HG03342 (cell line): Measurements from ENCODE around the gene PCDHGA6.
"Not testable (repeated sequence)": the region's sequence is repeated elsewhere in the genome, so short reads cannot be mapped to it uniquely, and the experiment has no call there.

Experiments
- ATAC-seq: cut with Tn5 transposase; IDR thresholded peaks from one replicate; pipeline ENCODE4 v1.9.1; 2021; ENCODE audit warnings: mild to moderate bottlenecking, moderate library complexity; ENCODE audit not compliant: unreplicated experiment

The PCDHGA6 gene

DNA sequence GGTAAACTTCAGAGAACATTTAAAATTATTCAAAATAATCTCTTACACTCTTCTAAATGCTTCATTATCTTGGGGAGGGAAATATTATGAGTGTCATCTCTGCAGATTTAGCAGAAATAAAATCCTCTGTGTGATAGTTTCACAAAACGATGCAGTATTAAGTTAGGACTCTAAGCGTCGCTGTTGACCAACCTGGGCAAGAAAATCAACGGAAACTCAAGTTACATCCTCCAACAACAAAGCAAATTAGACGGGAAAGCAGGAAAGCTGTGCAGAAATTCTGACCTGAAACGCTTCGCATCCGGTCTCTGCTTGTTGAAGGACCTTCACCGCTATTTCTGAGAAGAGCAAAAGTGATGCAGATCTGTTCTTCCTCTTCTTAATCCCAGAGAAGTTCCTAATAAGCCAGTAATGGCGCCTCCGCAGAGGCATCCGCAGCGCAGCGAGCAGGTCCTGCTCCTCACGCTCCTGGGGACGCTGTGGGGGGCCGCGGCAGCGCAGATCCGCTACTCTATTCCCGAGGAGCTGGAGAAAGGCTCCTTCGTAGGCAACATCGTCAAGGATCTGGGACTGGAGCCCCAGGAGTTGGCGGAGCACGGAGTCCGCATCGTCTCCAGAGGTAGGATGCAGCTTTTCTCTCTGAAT, at the start of gene PCDHGA6:
Gene PCDHGA6, plus strand, starts transcription at position 219 of the 645 bp plus-strand sequence. Its CDS starts 193 bp downstream, at position 412.
- no peak for ATAC-seq

DNA sequence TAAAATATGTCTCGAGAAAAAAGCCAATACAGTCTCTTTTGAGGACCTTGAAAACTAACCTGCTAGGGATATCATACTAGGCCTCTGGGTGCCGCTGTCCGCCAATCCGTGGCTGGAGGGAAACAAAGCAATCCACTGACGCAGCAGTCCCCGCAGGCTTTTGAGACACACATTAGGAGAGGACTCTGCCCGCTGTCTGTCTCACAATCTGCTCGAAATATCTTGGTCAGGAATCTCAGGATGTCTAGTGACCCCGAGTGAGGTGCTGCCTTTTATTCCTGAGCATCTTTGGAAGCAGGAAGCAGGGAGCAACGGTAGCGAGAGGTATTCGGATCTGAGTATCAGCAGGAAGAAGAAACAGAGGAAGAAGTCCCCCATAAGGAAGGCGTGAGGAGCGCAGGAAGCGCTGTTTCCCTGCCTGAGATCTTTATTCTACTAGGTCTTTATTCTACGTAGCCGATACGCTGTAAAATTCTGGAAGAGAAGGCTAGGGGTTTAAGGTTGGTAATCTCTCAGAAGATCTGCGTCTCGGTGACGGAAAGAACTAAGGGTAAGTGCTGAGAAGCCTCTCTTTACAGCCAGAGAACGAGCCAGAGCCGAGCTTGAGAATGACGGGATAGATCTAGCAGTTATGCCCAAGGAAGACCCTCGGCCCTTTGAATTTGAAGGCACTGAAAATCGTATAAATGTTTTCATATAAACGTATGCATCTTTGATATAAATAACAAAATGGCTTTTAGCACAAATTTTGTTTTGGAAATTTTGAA, 47.4 kb upstream of the PCDHGA6 start:
- peak; percentile 83 for ATAC-seq

DNA sequence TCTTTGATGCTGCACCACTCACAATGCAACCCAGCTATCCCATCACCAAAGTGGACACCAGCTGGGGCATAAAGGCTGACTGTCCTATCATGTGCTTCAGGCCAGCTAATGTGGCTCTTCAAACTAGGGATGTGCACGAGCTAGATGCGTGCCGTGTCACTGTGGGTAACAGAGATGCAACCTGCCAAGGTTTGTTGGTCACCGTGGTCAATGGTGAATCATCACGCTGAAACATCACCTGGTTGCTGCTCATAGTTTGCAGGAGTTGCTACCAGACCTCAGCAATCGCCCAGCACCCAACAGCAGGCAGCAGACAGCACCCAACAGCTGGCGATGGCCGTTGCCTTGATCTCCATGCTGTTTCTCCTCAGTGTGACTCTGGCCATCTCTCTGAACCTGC, 45.5 kb upstream of the PCDHGA6 start:
- no peak for ATAC-seq

DNA sequence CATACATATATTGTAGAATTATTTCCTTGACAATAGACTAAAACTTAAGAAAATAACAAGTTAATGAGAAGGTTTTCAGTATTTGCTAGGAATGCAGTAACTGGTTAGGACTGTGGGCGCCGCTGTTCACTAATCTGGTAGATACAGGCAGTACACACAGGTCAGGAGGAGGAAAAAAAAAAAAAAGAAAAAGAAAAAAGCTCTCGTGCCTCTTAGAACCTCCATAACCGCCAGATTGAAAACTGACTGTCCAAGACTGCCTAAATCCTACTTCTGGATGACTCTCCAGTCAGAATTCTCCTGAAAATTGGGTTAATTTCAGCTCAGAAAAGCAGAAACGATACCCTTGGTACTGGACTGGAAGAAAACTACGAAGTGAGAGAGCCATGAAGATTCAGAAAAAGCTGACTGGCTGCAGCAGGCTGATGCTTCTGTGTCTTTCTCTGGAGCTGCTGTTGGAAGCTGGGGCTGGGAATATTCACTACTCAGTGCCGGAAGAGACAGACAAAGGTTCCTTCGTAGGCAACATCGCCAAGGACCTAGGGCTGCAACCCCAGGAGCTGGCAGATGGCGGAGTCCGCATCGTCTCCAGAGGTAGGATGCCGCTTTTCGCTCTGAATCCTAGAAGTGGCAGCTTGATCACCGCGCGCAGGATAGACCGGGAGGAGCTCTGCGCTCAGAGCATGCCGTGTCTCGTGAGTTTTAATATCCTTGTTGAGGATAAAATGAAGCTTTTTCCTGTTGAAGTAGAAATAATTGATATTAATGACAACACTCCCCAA, 43.2 kb upstream of the PCDHGA6 start, which contains the start of gene PCDHGA1:
Gene PCDHGA1, plus strand, starts transcription at position 216 of the 782 bp plus-strand sequence.
- ATAC-seq: no peak

DNA sequence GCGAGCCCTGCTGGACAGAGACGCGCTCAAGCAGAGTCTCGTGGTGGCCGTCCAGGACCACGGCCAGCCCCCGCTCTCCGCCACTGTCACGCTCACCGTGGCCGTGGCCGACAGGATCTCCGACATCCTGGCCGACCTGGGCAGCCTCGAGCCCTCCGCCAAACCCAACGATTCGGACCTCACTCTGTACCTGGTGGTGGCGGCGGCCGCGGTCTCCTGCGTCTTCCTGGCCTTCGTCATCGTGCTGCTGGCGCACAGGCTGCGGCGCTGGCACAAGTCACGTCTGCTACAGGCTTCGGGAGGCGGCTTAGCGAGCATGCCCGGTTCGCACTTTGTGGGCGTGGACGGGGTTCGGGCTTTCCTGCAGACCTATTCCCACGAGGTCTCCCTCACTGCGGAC, 41.1 kb upstream of the PCDHGA6 start:
- not testable (repeated sequence) for ATAC-seq

DNA sequence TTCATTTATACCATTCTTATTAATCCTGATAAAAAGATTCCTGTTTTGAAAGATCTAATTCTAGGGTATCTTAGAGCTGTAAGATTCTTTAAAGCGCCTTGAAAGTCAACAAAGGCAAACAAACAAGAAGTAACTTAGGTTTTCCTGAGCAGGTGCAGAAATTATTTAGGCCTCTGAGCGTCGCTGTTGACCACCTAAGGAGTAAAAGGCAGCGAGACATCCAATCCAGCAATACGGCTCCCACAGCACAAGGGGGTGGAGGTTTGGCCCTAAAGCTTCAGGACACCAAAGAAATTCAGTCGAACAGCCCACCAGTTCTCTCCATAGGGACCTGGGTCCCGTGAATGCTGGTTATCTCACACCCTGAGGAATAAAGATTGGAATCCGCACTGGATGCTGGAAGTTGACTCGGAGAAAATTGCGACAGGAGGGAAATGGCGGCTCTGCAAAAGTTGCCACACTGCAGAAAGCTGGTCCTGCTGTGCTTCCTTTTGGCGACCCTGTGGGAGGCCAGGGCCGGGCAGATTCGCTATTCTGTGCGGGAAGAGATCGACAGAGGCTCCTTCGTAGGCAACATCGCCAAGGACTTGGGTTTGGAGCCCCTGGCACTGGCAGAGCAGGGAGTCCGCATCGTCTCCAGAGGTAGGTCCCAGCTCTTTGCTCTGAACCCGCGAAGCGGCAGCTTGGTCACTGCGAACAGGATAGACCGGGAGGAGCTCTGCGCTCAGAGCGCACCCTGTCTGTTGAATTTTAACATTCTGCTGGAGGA, 35.0 kb upstream of the PCDHGA6 start, which contains the start of gene PCDHGA2:
Gene PCDHGA2, plus strand, starts transcription at position 223 of the 769 bp plus-strand sequence.
- no peak for ATAC-seq

DNA sequence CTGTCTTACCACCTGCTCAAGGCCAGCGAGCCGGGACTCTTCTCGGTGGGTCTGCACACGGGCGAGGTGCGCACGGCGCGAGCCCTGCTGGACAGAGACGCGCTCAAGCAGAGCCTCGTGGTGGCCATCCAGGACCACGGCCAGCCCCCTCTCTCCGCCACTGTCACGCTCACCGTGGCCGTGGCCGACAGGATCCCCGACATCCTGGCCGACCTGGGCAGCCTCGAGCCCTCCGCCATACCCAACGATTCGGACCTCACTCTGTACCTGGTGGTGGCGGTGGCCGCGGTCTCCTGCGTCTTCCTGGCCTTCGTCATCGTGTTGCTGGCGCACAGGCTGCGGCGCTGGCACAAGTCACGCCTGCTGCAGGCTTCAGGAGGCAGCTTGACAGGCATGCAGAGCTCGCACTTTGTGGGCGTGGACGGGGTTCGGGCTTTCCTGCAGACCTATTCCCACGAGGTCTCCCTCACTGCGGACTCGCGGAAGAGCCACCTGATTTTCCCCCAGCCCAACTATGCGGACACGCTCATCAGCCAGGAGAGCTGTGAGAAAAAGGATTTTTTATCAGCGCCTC, 32.8 kb upstream of the PCDHGA6 start:
- not testable (repeated sequence) for ATAC-seq

DNA sequence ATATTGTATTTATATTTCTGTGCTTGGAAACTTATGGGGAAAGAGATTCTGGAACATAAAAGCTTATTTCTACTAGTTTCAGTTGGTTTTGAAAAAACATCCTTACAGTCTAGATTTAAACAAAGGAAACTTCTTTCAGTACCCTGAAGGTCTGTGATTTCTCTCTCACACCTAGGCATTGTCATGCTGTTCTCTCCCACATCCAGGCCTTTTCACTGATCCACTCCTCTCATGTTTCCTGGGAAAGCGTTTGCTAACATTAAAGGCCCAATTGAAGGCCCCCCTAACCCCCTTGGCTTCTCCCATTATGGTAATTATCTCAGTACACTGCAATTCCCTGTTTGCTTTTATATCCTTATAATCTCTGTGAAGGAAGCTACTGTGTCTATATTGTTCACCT, 30.9 kb upstream of the PCDHGA6 start:
- no peak for ATAC-seq

DNA sequence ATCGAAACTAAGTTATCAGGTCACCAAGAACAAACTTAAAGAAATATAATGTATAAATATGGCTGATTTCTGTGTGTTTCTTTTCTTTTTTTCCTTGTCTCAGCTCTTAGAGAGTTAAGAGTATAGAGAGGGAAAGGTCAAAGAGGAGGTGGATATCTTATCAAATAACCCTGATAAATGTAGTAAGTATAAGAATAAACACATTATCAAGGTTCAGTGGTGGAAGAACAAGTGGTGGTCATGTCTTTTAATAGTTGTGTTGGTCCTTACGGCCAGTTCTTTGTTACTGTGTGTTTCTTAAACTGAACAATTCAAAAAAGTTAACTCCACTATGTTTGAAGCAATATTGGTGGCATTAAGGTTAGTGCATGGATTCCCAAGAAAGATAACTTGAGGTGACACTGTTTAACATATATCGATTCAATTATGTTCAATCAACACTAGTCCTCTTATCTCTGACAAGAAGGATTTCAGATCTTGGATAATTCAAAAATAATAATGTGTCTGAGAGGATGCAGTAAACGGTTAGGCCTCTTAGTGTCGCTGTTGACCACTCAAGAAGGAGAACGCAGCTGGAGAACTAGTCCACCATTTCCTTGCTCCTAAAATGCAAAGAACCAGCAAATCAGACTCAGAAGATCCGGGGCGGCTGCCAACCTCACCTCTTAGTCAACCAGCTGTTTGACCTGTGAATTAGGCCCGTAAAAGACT, 30.3 kb upstream of the PCDHGA6 start, which contains the start of gene PCDHGA3:
Gene PCDHGA3, plus strand, starts transcription at position 588 of the 711 bp plus-strand sequence. CDS start 205 bp downstream, outside the sequence.
- ATAC-seq: no peak

DNA sequence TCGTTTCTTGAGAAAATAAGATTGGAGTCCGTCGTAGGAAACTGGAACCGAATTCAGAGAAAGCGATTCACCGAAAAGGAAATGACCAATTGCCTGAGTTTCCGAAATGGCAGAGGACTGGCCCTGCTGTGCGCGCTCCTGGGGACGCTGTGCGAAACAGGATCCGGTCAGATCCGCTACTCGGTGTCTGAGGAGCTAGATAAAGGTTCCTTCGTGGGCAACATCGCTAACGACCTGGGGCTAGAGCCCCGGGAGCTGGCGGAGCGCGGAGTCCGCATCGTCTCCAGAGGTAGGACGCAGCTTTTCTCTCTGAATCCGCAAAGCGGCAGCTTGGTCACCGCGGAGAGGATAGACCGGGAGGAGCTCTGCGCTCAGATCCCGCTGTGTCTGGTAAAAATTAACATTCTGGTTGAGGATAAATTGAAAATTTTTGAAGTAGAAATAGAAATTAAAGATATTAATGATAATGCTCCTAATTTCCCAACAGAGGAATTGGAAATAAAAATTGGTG, 29.7 kb upstream of the PCDHGA6 start:
- no peak for ATAC-seq

DNA sequence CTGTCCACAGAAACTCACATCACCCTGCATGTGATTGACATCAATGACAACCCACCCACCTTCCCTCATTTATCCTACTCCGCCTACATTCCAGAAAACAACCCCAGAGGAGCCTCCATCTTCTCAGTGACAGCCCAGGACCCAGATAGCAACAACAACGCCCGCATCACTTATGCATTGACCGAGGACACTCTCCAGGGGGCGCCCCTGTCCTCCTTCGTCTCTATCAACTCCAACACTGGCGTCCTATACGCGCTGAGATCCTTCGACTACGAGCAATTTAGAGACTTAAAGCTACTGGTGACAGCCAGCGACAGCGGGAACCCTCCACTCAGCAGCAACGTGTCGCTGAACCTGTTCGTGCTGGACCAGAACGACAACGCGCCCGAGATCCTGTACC, 28.4 kb upstream of the PCDHGA6 start:
- ATAC-seq: no peak

DNA sequence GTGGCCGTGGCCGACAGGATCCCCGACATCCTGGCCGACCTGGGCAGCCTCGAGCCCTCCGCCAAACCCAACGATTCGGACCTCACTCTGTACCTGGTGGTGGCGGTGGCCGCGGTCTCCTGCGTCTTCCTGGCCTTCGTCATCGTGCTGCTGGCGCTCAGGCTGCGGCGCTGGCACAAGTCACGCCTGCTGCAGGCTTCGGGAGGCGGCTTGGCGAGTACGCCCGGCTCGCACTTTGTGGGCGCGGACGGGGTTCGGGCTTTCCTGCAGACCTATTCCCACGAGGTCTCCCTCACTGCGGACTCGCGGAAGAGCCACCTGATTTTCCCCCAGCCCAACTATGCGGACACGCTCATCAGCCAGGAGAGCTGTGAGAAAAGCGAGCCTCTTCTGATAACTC, 27.7 kb upstream of the PCDHGA6 start:
- ATAC-seq: not testable (repeated sequence)

DNA sequence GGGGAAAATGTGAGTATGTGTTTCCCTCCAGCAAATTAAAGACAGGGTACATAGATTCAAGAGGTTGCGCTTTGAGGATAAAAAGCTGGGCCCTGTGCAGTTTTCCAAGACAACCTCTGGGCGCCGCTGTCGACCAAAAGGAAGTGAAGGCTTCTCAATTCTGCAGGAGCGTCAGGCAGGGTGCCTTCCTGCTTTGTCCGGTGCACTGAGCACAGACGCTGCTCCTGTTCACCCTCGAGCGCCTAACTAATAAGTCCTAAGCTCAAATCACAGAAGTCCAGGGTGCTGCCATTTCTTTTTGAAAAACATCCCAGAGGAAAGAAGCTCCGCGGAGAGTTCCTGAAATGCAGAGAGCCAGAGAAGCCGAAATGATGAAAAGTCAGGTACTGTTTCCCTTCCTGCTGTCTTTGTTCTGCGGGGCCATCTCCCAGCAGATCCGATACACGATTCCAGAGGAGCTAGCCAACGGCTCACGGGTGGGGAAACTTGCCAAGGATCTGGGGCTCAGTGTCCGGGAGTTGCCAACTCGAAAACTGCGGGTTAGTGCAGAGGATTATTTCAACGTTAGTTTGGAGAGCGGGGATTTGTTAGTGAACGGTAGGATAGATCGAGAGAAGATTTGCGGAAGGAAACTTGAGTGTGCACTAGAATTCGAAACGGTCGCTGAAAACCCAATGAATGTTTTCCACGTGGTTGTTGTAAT, 23.6 kb upstream of the PCDHGA6 start, which contains the start of gene PCDHGB1:
Gene PCDHGB1, plus strand, starts transcription at position 183 of the 703 bp plus-strand sequence. Its CDS starts 162 bp downstream, at position 345.
- ATAC-seq: no peak

DNA sequence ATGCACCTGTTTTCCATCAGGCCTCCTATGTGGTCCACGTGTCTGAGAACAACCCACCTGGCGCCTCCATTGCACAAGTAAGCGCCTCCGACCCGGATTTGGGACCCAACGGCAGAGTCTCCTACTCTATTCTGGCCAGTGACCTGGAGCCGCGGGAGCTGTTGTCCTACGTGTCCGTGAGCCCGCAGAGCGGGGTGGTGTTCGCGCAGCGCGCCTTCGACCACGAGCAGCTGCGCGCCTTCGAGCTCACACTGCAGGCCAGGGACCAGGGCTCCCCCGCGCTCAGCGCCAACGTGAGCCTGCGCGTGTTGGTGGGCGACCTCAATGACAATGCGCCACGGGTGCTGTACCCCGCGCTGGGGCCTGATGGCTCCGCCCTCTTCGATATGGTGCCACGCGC, 22.1 kb upstream of the PCDHGA6 start:
- ATAC-seq: no peak

DNA sequence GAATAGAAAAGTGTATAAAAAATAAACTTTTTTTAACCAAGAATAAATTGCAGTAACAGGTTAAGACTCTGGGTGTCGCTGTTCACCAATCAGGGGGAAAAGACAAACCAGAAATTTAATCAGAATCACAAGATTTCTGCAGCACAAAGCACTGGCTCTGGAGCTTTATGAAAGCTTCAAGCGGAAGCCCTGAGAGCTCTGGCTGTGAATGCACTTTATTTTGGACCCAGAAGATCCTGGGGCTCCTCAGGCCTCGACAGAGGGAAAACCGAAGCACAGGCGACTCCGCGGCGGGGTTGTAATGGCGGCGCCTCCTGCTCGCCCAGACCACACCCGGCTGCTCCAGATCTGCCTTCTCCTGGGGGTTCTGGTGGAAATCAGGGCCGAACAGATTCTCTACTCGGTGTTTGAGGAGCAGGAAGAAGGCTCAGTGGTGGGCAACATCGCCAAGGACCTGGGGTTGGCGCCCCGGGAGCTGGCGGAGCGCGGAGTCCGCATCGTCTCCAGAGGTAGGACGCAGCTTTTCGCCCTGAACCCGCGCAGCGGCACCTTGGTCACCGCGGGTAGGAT, 18.7 kb upstream of the PCDHGA6 start, which contains the start of gene PCDHGA4:
Gene PCDHGA4, plus strand, starts transcription at position 122 of the 570 bp plus-strand sequence. Its CDS starts 87 bp downstream, at position 209.
- no peak for ATAC-seq

DNA sequence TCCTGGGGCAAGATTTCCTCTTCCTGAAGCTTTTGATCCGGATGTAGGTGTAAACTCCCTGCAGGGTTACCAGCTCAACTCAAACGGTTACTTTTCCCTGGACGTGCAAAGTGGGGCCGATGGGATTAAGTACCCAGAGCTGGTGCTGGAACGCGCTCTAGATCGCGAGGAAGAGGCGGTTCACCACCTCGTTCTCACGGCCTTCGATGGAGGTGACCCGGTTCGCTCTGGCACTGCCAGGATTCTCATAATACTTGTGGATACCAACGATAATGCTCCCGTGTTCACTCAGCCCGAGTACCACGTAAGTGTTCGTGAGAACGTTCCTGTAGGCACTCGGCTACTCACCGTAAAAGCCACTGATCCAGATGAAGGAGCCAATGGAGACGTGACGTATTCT, 18.1 kb upstream of the PCDHGA6 start:
- no peak for ATAC-seq

DNA sequence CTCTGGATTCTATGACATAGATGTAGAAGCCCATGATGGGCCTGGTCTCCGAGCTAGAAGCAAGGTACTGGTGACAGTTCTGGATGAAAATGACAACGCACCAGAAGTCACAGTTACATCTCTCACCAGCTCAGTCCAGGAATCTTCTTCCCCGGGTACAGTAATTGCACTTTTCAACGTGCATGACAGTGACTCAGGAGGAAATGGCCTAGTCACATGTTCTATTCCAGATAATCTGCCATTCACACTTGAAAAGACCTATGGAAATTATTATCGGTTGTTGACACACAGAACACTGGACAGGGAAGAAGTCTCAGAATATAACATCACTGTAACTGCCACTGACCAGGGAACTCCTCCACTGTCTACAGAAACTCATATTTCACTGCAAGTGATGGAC, 17.6 kb upstream of the PCDHGA6 start:
- no peak for ATAC-seq

DNA sequence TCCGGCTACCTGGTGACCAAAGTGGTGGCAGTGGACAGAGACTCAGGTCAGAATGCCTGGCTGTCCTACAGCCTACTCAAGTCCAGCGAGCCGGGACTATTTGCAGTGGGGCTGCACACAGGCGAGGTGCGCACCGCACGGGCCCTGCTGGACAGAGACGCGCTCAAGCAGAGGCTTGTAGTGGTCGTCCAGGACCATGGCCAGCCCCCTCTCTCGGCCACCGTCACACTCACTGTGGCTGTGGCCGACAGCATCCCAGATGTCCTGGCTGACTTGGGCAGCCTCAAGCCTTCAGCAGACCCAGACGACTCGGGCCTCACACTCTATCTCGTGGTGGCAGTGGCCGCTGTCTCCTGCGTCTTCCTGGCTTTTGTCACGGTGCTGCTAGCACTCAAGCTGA, 16.7 kb upstream of the PCDHGA6 start:
- ATAC-seq: no peak
